Aorta (tissue), 5 donors: Measurements from ENCODE around the gene CLCA1. TPM values are rescaled to one million over a fixed set of nuclear protein-coding genes. Genes with fewer than 3 reads are reported as not detected.
"Not testable (repeated sequence)": the region's sequence is repeated elsewhere in the genome, so short reads cannot be mapped to it uniquely, and the experiment has no call there.

Experiments
- ATAC-seq: fragments of 200-7000 bp; cut with Tn5 transposase; one replicate; pipeline ENCODE4 v1.9.1; 2022; ENCODE audit warnings: moderate library complexity; ENCODE audit not compliant: low FRiP score
- DNase-seq, 2 donors: peaks; one replicate each; pipeline ENCODE4 v3.0.0-alpha.2; 2020
- H3K27ac ChIP-seq, 2 donors: one replicate each; pipeline ENCODE4 v1.5.1; 2013; ENCODE audit warnings: low read length in 2 of 2, mild to moderate bottlenecking in 2 of 2, moderate library complexity in 2 of 2, control low read depth in 1 of 2, inconsistent platforms in 1 of 2, low read depth in 1 of 2
- H3K27me3 ChIP-seq, 2 donors: one replicate each; pipeline ENCODE4 v1.6.1; 2013; ENCODE audit warnings: control low read depth in 1 of 2, low read length in 1 of 2, mild to moderate bottlenecking in 1 of 2, moderate library complexity in 1 of 2; ENCODE audit not compliant: insufficient read depth in 2 of 2, control insufficient read depth in 1 of 2
- H3K36me3 ChIP-seq, 2 donors: one replicate each; pipeline ENCODE4 v1.6.1; 2013; ENCODE audit warnings: control low read depth in 1 of 2, low read length in 1 of 2, mild to moderate bottlenecking in 1 of 2; ENCODE audit not compliant: insufficient read depth in 2 of 2, control insufficient read depth in 1 of 2
- H3K4me1 ChIP-seq, 2 donors: one replicate each; pipeline ENCODE4 v1.6.1; 2013; ENCODE audit warnings: low read length in 2 of 2, control low read depth in 1 of 2, mild to moderate bottlenecking in 1 of 2, moderate library complexity in 1 of 2; ENCODE audit not compliant: insufficient read depth in 2 of 2, control insufficient read depth in 1 of 2
- H3K4me3 ChIP-seq, 2 donors: one replicate each; pipeline ENCODE4 v1.5.1; 2013; ENCODE audit warnings: low read length in 2 of 2, control low read depth in 1 of 2, mild to moderate bottlenecking in 1 of 2
- H3K9me3 ChIP-seq: one replicate; pipeline ENCODE4 v1.6.1; 2013; ENCODE audit warnings: mild to moderate bottlenecking, low read length; ENCODE audit not compliant: control insufficient read depth
- WGBS, 2 donors: extraction: QIAGEN DNeasy Blood & Tissue Kit; methylation state at CpG; one replicate each; pipeline ENCODE4 v1.1.7; 2013; 5-methylcytosine and 5-hydroxymethylcytosine counted together
- intact Hi-C, 2 donors: fragments of 100-400 bp; cut with DNase I; formaldehyde crosslinking; loops; one replicate each; pipeline versions ENCODE4 v1.14.2 to v1.15.0; 2022
- polyA plus RNA-seq, 2 donors: library from polyadenylated mRNA; stranded (reverse); fragments of 200-250 nt; gene quantifications; one replicate each; pipeline ENCODE4 v1.2.3, GENCODE V29; 2013
- total RNA-seq, 2 donors: library from RNA; stranded (reverse); fragmentation: NEBNext Ultra II Directional; extraction: Animal tissue kit (Norgen Biotek cat#: 25700); gene quantifications; one replicate each; pipeline ENCODE4 v1.2.1, GENCODE V29; 2021
- donor health status: healthy with polysubstance abuse.
- donor health status: Bipolar disorder and iron deficiency.
- donor health status: DM: no; HTN: no; CAD: no.
- donor health status: DM: no; HTN: no; CAD: no.
- donor health status: DM: yes; HTN: yes; CAD: no.

Gene CLCA1
- total and polyA plus RNA-seq, 4 donors, result 0.10 to 29.7 (median 0.15) TPM; not detected in 1

DNA sequence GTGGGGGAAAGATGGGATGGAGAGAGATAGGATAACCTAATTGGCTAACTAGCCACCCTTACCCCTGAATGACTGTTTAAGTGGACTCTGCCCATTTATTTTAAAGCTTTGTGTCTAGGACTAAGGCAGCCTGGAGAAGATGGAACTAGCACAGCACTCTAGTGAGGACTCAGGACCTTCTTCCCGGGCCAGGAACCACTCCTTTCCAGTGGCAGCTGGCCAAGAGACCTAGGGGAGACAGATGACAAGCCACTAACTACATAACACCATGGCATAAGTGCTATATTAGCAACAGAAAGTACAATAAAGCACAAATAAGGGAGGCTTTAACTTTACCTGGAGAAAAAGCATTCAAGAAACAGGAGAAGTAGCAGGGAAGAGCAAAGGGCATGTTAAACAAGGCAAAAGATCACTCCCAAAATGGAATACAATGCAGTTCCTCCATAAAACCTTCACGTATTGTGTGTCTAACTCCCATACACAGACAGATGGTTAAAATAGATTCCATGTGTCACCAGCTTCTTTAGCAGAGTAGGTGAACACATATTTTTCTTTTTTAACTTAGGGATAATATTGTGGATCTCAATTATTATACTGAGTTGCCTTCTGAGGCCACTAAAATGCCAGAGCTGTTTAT lies 20.6 kb downstream of the CLCA1 start:
- Histone ChIP-seq H3K27ac (no peak overlapping the region), H3K9me3 (no peaks in the 10 kb centered on the region), H3K27me3 (no peaks in the 10 kb centered on the region), H3K36me3 (no peaks in the 10 kb centered on the region), H3K4me1 (no peaks in the 10 kb centered on the region), H3K4me3 (no peak overlapping the region)
- intact Hi-C loops, result no loop called here
- 53 to 64% methylated on average over 2 of the region's 2 CpGs for WGBS, 2 donors
- no peak for ATAC-seq
- DNase-seq, result no peak

GRCh38 chr1:86491171-86491950 lies 22.6 kb downstream of the CLCA1 start:
- Histone ChIP-seq H3K4me1 (no peaks in the 10 kb centered on the region), H3K27ac (no peak overlapping the region), H3K27me3 (no peaks in the 10 kb centered on the region), H3K36me3 (no peaks in the 10 kb centered on the region), H3K4me3 (no peak overlapping the region), H3K9me3 (no peaks in the 10 kb centered on the region)
- 83 to 85% methylated on average over 2 of the region's 2 CpGs for WGBS, 2 donors
- intact Hi-C loops, result no loop called here
- ATAC-seq (no peak), DNase-seq (no peak)

GRCh38 chr1:86498281-86498680 lies 29.6 kb downstream of the CLCA1 start:
- no peak for DNase-seq
- WGBS, 2 donors, result 75 to 79% methylated on average over 3 of the region's 3 CpGs
- Histone ChIP-seq H3K27me3 (no peaks in the 10 kb centered on the region), H3K9me3 (no peaks in the 10 kb centered on the region), H3K27ac (no peak overlapping the region), H3K4me3 (no peak overlapping the region), H3K36me3 (no peaks in the 10 kb centered on the region), H3K4me1 (no peaks in the 10 kb centered on the region)
- intact Hi-C loops, result no loop called here
- ATAC-seq, result no peak

GRCh38 chr1:86499987-86500593 lies 31.4 kb downstream of the CLCA1 start:
- WGBS, 2 donors, result 23 to 24% methylated on average over 3 of the region's 3 CpGs
- Histone ChIP-seq H3K27ac (no peak overlapping the region), H3K27me3 (no peaks in the 10 kb centered on the region), H3K9me3 (no peaks in the 10 kb centered on the region), H3K4me1 (no peaks in the 10 kb centered on the region), H3K36me3 (no peaks in the 10 kb centered on the region), H3K4me3 (no peak overlapping the region)
- DNase-seq (no peak), ATAC-seq (no peak)
- intact Hi-C loops, result no loop called here

GRCh38 chr1:86500714-86501113 lies 32.0 kb downstream of the CLCA1 start:
- Histone ChIP-seq H3K9me3 (no peaks in the 10 kb centered on the region), H3K27me3 (no peaks in the 10 kb centered on the region), H3K4me1 (no peaks in the 10 kb centered on the region), H3K27ac (no peak overlapping the region), H3K36me3 (no peaks in the 10 kb centered on the region), H3K4me3 (no peak overlapping the region)
- intact Hi-C loops, result no loop called here
- ATAC-seq (no peak), DNase-seq (no peak)
- WGBS, 2 donors, result 23 to 48% methylated on average over 2 of the region's 2 CpGs

DNA sequence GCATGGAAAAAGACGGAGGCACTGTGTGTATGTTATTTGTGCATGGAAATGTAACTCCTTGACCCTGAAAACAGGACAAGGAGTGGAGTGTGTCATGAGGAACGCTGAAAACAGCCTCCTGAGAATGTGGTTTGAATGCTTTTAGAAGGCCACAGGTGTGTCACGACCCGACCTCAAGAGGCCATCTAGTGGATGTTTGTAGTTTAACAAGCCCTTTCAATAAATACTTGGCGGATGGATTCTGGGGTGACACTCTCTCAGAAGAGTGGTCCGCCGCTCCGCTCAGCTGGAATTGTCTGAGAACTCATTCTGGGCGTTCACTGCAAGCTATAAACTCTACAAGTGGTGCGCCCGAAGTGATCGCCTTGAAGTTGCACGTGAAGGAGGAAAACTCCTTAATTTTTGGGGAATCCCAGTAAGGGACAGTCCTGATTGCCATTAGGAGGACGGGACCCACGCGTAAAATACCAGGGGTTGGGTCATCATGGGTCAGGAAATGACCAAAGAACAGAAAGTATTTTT lies 33.5 kb downstream of the CLCA1 start:
- H3K9me3 ChIP-seq, ATAC-seq, H3K36me3 ChIP-seq, H3K4me3 ChIP-seq, H3K27me3 ChIP-seq, intact Hi-C loops, H3K4me1 ChIP-seq, H3K27ac ChIP-seq: not testable (repeated sequence)
- DNase-seq, result peak in 1 of 2 donors; percentile 50
- WGBS, 2 donors, result 35 to 44% methylated on average over 16 of the region's 16 CpGs

- intact Hi-C loops, result no loop called here
- no peaks in the 10 kb centered on the region for H3K9me3 ChIP-seq
- no peaks in the 10 kb centered on the region for H3K4me1 ChIP-seq
- no peaks in the 10 kb centered on the region for H3K27me3 ChIP-seq
- WGBS, 2 donors, result 40 to 57% methylated on average over 18 of the region's 18 CpGs
- DNase-seq (no peak), ATAC-seq (peak; percentile 26)
- no peak overlapping the region for H3K4me3 ChIP-seq
- H3K27ac ChIP-seq, result no peak overlapping the region
- H3K36me3 ChIP-seq, result no peaks in the 10 kb centered on the region
Measured at GRCh38 chr1:86502721-86503405, 34.1 kb downstream of the CLCA1 start.

DNA sequence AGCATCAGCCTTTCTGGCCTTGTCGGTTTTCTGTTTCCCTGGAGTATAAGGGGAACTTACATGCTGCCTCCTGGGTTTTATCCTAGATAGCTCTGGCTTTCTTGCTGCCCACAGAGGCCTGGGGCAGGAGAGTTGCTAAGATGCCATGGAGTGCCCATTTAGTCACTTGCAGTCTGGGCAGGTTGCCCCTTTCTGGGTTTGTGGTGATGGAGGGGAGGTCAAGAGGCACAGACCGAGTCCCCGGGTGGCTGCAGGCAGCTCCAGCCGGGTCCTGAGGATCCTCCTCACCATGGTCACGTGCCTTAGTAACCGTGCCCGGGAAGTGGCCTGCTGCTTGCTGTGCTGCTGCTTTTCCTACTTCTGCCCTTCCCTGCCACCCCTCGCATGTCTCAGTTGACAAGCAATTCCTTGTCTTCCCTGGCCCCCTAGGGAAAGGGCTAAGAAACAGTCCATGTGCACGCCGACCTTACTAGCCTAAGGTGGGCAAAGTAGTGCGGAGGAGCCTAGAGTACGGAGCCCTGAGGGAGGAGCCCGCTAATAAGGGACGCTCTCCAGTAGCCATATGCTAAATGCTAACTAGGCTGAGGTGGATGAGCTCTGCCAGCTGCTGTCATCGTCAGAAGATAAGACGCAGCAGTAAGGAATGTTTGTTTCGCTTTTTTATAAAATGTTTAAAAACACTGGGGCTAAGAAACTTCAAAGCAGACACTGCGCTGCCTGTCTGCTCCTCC lies 34.8 kb downstream of the CLCA1 start:
- 36 to 43% methylated on average over 18 of the region's 18 CpGs for WGBS, 2 donors
- Histone ChIP-seq H3K9me3 (no peaks in the 10 kb centered on the region), H3K27me3 (no peaks in the 10 kb centered on the region), H3K4me3 (no peak overlapping the region), H3K4me1 (no peaks in the 10 kb centered on the region), H3K36me3 (no peaks in the 10 kb centered on the region), H3K27ac (no peak overlapping the region)
- peak in 1 of 2 donors; percentile 57 for DNase-seq
- intact Hi-C loops, result no loop called here
- no peak for ATAC-seq
